HepG2 (cell line): ENCODE measurements around the gene GNPNAT1. TPM values are rescaled to one million over a fixed set of nuclear protein-coding genes. Genes with fewer than 3 reads are reported as not detected.

ENCODE experiments used
- ATF1 ChIP-seq: IDR thresholded peaks from 2 replicates; pipeline ENCODE4 v1.6.1; 2016; ENCODE audit warnings: mild to moderate bottlenecking, control low read depth
- GFI1 ChIP-seq: sonication (generic); formaldehyde crosslinking; IDR thresholded peaks from 2 replicates; pipeline ENCODE4 v1.5.0; 2020; ENCODE audit warnings: missing genetic modification reagents, mild to moderate bottlenecking, borderline replicate concordance
- RCOR2 ChIP-seq: IDR thresholded peaks from 2 replicates; pipeline ENCODE4 v1.6.1; 2016; ENCODE audit warnings: missing biosample characterization, missing genetic modification reagents
- SATB2 ChIP-seq: sonication (generic); formaldehyde crosslinking; IDR thresholded peaks from 2 replicates; pipeline ENCODE4 v1.5.0; 2020; ENCODE audit warnings: missing genetic modification reagents
- TP53 ChIP-seq: sonication (generic); formaldehyde crosslinking; conservative IDR thresholded peaks from 2 replicates; pipeline ENCODE4 v1.4.0; 2020; ENCODE audit warnings: missing genetic modification reagents
- ZBTB20 ChIP-seq: sonication (generic); formaldehyde crosslinking; IDR thresholded peaks from 2 replicates; pipeline ENCODE4 v1.8.1; 2023; ENCODE audit warnings: missing genetic modification reagents, low read depth, mild to moderate bottlenecking, borderline replicate concordance
- ZC3H13 ChIP-seq: sonication (generic); formaldehyde crosslinking; IDR thresholded peaks from 2 replicates; pipeline ENCODE4 v1.8.1; 2023; ENCODE audit warnings: mild to moderate bottlenecking, missing genetic modification reagents, moderate library complexity
- ZFX ChIP-seq: sonication (generic); formaldehyde crosslinking; IDR thresholded peaks from 2 replicates; pipeline ENCODE4 v1.4.0; 2020; ENCODE audit warnings: mild to moderate bottlenecking, low read depth, missing genetic modification reagents, moderate library complexity
- ZMYM2 ChIP-seq: sonication (generic); formaldehyde crosslinking; IDR thresholded peaks from 2 replicates; pipeline ENCODE4 v1.8.0; 2022; ENCODE audit warnings: mild to moderate bottlenecking, missing genetic modification reagents
- ZNF143 ChIP-seq: sonication (generic); formaldehyde crosslinking; IDR thresholded peaks from 2 replicates; pipeline ENCODE4 v1.4.0; 2020; ENCODE audit warnings: missing genetic modification reagents
- ZNF180 ChIP-seq: sonication (generic); formaldehyde crosslinking; IDR thresholded peaks from 2 replicates; pipeline ENCODE4 v1.4.0; 2020; ENCODE audit warnings: low read depth, missing genetic modification reagents, borderline replicate concordance
- ZNF232 ChIP-seq: sonication (generic); formaldehyde crosslinking; IDR thresholded peaks from 2 replicates; pipeline ENCODE4 v1.4.0; 2020; ENCODE audit warnings: missing genetic modification reagents, borderline replicate concordance
- ZNF263 ChIP-seq: sonication (generic); formaldehyde crosslinking; IDR thresholded peaks from 2 replicates; pipeline ENCODE4 v1.4.0; 2020; ENCODE audit warnings: missing genetic modification reagents
- ZNF326 ChIP-seq: sonication (generic); formaldehyde crosslinking; IDR thresholded peaks from 2 replicates; pipeline ENCODE4 v1.4.0; 2020; ENCODE audit warnings: missing genetic modification reagents, borderline replicate concordance
- ZNF335 ChIP-seq: sonication (generic); formaldehyde crosslinking; IDR thresholded peaks from 2 replicates; pipeline ENCODE4 v1.4.0; 2020; ENCODE audit warnings: missing genetic modification reagents
- ZNF432 ChIP-seq: sonication (generic); formaldehyde crosslinking; IDR thresholded peaks from 2 replicates; pipeline ENCODE4 v1.5.0; 2020; ENCODE audit warnings: missing genetic modification reagents, mild to moderate bottlenecking, borderline replicate concordance
- ZNF589 ChIP-seq: sonication (generic); formaldehyde crosslinking; conservative IDR thresholded peaks from 2 replicates; pipeline ENCODE4 v1.8.0; 2022; ENCODE audit warnings: mild to moderate bottlenecking, moderate library complexity, missing genetic modification reagents
- ZNF724P ChIP-seq: sonication (generic); formaldehyde crosslinking; IDR thresholded peaks from 2 replicates; pipeline ENCODE4 v1.8.0; 2022; ENCODE audit warnings: missing genetic modification reagents, borderline replicate concordance
- ZNF780A ChIP-seq: sonication (generic); formaldehyde crosslinking; IDR thresholded peaks from 2 replicates; pipeline ENCODE4 v1.8.0; 2022; ENCODE audit warnings: mild to moderate bottlenecking, missing genetic modification reagents, moderate library complexity
- polyA plus RNA-seq, 8 experiments: library from polyadenylated mRNA; depleted of rRNA in 3 of 8; stranded (reverse) in 7 of 8; unstranded in 1 of 8; fragments of >200 nt; fragmentation: Illumina TruSeq in 4 of 8; extraction: Trizol in 4 of 8; gene quantifications; 2 replicates each; pipeline versions ENCODE4 v1.2.1 to v1.2.3, GENCODE V29; 2011 to 2016; ENCODE audit warnings: low read depth in 4 of 8, missing spikeins in 1 of 8, mixed read lengths in 1 of 8; ENCODE audit not compliant: insufficient read depth in 1 of 8
- total RNA-seq, 5 experiments: library from RNA; depleted of rRNA; stranded (reverse); fragments of >200 nt; fragmentation: Illumina TruSeq; extraction: Trizol; gene quantifications; 2 replicates each; pipeline ENCODE4 v1.2.3, GENCODE V29; 2016; ENCODE audit warnings: low read depth in 1 of 5
- TF ChIP-seq, protein P1 (sequence below): sonication (generic); formaldehyde crosslinking; IDR thresholded peaks from 2 replicates; pipeline ENCODE4 v1.8.1; 2023; ENCODE audit warnings: mild to moderate bottlenecking, moderate library complexity, missing genetic modification reagents
- TF ChIP-seq, protein P2 (sequence below): sonication (generic); formaldehyde crosslinking; IDR thresholded peaks from 2 replicates; pipeline ENCODE4 v1.4.0; 2020; ENCODE audit warnings: missing genetic modification reagents, borderline replicate concordance
- TF ChIP-seq, protein P3 (sequence below): sonication (generic); formaldehyde crosslinking; IDR thresholded peaks from 2 replicates; pipeline ENCODE4 v1.4.0; 2020; ENCODE audit warnings: missing genetic modification reagents

GNPNAT1 gene
- total and polyA plus RNA-seq, 2 of the 13 experiments (the other 11 are each of a cell fraction or from before 2014, with no cell fraction given): 38.3 to 54.9 TPM

DNA sequence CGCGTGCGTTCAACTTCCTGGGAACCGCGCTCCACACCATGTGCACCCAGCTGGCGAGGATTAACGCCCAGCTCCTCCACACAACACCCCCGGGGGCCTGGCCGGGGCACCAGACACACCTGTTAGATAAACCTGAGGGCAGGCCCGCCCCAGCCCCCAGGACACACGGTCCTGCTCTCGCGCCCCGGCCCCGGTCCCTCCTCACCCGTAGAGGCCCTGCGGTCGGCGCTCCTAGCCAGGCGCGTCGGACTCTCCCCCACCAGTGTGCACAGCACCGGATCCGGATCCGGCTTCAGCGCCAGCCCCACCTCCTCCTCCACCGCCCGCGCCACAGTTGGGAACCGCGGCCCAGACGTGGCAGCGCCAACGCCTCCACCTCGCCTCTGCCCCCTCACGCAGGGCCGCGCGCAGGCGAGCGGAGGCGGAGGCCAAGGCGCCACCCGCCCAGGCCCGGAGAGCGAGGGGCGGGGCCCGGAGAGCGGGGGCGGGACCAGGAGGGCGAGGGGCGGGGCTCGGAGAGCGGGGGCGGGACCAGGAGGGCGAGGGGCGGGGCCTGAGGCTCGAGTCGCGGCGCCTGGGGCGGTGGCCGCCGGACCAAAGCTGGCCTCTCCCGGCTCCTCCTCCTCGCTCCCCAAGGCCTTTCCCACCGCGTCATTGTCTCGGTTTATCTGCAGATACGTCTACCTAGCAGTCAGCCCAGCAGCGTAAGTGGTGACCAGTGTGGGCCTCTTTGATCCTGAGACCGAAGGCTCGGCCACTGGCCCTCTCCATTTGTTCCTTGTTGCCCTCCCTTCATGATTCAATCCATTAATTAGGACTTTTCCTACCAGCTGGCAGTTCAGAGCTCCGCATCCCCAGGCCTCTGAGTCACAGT lies at the start of gene GNPNAT1 (continued):
- TF ChIP-seq ZC3H13 (CRISPR knock-in tag): no peak
- no peak for TF ChIP-seq ZNF335 (CRISPR knock-in tag)
- peak; percentile 64 for TF ChIP-seq ZMYM2 (CRISPR knock-in tag)
- TF ChIP-seq ZBTB20 (CRISPR knock-in tag): no peak; the same call in 1 of the 2 replicates
- TF ChIP-seq ZNF724P (CRISPR knock-in tag): peak; percentile 94
- TF ChIP-seq ZNF589 (CRISPR knock-in tag): no peak; the same call in 1 of the 2 replicates
- TF ChIP-seq ZNF180: no peak
- 0 out of 2 replicates have a peak, but pooled peaks have one; percentile 66 for TF ChIP-seq SATB2 (CRISPR knock-in tag)
- peak; percentile 87; the same call in 1 of the 2 replicates for TF ChIP-seq ZNF232 (CRISPR knock-in tag)
- no peak for TF ChIP-seq ATF1
- TF ChIP-seq ZFX (CRISPR knock-in tag): peak; percentile 98
- TF ChIP-seq, protein P1, sequence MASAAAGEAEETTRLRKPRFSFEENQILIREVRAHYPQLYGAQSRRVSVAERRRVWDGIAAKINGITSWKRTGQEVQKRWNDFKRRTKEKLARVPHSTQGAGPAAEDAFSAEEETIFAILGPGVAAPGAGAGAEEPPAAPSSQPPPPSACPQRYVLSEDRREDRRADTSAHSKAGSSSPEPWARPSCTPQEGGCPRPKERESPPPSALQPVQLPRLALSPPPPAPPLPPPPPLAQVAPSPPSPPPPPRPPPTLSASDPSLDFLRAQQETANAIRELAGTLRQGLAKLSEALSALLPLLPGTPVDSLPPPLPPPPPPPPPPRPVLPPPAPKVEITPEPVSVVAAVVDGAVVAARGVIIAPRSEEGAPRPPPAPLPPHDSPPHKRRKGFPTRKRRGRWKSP: peak; percentile 54
- peak; percentile 66 for TF ChIP-seq ZNF263
- 0 out of 2 replicates have a peak, but pooled peaks have one; percentile 50 for TF ChIP-seq ZNF780A
- peak; percentile 33; the same call in 1 of the 2 replicates for TF ChIP-seq TP53 (CRISPR knock-in tag)
- TF ChIP-seq ZNF143 (CRISPR knock-in tag): no peak
- peak; percentile 70; the same call in 1 of the 2 replicates for TF ChIP-seq GFI1 (CRISPR knock-in tag)
- no peak for TF ChIP-seq ZNF432 (CRISPR knock-in tag)
- TF ChIP-seq ZNF326 (CRISPR knock-in tag): no peak
- TF ChIP-seq, protein P2, sequence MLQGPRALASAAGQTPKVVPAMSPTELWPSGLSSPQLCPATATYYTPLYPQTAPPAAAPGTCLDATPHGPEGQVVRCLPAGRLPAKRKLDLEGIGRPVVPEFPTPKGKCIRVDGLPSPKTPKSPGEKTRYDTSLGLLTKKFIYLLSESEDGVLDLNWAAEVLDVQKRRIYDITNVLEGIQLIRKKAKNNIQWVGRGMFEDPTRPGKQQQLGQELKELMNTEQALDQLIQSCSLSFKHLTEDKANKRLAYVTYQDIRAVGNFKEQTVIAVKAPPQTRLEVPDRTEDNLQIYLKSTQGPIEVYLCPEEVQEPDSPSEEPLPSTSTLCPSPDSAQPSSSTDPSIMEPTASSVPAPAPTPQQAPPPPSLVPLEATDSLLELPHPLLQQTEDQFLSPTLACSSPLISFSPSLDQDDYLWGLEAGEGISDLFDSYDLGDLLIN (CRISPR knock-in tag): no peak
- TF ChIP-seq RCOR2: 0 out of 2 replicates have a peak, but pooled peaks have one; percentile 20
- TF ChIP-seq, protein P3, sequence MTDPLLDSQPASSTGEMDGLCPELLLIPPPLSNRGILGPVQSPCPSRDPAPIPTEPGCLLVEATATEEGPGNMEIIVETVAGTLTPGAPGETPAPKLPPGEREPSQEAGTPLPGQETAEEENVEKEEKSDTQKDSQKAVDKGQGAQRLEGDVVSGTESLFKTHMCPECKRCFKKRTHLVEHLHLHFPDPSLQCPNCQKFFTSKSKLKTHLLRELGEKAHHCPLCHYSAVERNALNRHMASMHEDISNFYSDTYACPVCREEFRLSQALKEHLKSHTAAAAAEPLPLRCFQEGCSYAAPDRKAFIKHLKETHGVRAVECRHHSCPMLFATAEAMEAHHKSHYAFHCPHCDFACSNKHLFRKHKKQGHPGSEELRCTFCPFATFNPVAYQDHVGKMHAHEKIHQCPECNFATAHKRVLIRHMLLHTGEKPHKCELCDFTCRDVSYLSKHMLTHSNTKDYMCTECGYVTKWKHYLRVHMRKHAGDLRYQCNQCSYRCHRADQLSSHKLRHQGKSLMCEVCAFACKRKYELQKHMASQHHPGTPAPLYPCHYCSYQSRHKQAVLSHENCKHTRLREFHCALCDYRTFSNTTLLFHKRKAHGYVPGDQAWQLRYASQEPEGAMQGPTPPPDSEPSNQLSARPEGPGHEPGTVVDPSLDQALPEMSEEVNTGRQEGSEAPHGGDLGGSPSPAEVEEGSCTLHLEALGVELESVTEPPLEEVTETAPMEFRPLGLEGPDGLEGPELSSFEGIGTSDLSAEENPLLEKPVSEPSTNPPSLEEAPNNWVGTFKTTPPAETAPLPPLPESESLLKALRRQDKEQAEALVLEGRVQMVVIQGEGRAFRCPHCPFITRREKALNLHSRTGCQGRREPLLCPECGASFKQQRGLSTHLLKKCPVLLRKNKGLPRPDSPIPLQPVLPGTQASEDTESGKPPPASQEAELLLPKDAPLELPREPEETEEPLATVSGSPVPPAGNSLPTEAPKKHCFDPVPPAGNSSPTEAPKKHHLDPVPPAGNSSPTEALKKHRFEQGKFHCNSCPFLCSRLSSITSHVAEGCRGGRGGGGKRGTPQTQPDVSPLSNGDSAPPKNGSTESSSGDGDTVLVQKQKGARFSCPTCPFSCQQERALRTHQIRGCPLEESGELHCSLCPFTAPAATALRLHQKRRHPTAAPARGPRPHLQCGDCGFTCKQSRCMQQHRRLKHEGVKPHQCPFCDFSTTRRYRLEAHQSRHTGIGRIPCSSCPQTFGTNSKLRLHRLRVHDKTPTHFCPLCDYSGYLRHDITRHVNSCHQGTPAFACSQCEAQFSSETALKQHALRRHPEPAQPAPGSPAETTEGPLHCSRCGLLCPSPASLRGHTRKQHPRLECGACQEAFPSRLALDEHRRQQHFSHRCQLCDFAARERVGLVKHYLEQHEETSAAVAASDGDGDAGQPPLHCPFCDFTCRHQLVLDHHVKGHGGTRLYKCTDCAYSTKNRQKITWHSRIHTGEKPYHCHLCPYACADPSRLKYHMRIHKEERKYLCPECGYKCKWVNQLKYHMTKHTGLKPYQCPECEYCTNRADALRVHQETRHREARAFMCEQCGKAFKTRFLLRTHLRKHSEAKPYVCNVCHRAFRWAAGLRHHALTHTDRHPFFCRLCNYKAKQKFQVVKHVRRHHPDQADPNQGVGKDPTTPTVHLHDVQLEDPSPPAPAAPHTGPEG (CRISPR knock-in tag): peak; percentile 89
